WTC11 (cell line): ENCODE data around the gene STK25.

ENCODE experiments used
- CREM ChIP-seq: sonication (generic); formaldehyde crosslinking; IDR thresholded peaks from 2 replicates; pipeline ENCODE4 v1.8.1; 2022; ENCODE audit warnings: mild to moderate bottlenecking, missing genetic modification reagents, moderate library complexity
- CTCF ChIP-seq: fragments of 200-600 bp; IDR thresholded peaks from 2 replicates; pipeline ENCODE4 v1.8.0; 2022; ENCODE audit warnings: antibody characterized with exemption
- ESRRA ChIP-seq: sonication (generic); formaldehyde crosslinking; IDR thresholded peaks from 2 replicates; pipeline ENCODE4 v1.8.1; 2022; ENCODE audit warnings: mild to moderate bottlenecking, missing genetic modification reagents, borderline replicate concordance
- JUN ChIP-seq: sonication (generic); formaldehyde crosslinking; IDR thresholded peaks from 2 replicates; pipeline ENCODE4 v1.8.0; 2023; ENCODE audit warnings: mild to moderate bottlenecking, missing genetic modification reagents
- SP1 ChIP-seq: sonication (generic); formaldehyde crosslinking; conservative IDR thresholded peaks from 2 replicates; pipeline ENCODE4 v1.8.1; 2022; ENCODE audit warnings: missing genetic modification reagents
- ZBTB21 ChIP-seq: sonication (generic); formaldehyde crosslinking; IDR thresholded peaks from 2 replicates; pipeline ENCODE4 v1.8.1; 2023; ENCODE audit warnings: mild to moderate bottlenecking, missing genetic modification reagents, borderline replicate concordance

- no peak for TF ChIP-seq CTCF
- TF ChIP-seq CREM (CRISPR knock-in tag), result no peak
- TF ChIP-seq ESRRA, result no peak
- TF ChIP-seq ZBTB21 (CRISPR knock-in tag), result no peak
- TF ChIP-seq SP1 (CRISPR knock-in tag), result no peak
- no peak for TF ChIP-seq JUN
These were observed 33.3 kb upstream of the STK25 start for GRCh38 chr2:241541564-241542277.
